ENCODE results near the gene KIAA1958.
A peak's percentile ranks its signal among the peaks of the same experiment; 100 is the strongest.

KIAA1958 gene, protein sequence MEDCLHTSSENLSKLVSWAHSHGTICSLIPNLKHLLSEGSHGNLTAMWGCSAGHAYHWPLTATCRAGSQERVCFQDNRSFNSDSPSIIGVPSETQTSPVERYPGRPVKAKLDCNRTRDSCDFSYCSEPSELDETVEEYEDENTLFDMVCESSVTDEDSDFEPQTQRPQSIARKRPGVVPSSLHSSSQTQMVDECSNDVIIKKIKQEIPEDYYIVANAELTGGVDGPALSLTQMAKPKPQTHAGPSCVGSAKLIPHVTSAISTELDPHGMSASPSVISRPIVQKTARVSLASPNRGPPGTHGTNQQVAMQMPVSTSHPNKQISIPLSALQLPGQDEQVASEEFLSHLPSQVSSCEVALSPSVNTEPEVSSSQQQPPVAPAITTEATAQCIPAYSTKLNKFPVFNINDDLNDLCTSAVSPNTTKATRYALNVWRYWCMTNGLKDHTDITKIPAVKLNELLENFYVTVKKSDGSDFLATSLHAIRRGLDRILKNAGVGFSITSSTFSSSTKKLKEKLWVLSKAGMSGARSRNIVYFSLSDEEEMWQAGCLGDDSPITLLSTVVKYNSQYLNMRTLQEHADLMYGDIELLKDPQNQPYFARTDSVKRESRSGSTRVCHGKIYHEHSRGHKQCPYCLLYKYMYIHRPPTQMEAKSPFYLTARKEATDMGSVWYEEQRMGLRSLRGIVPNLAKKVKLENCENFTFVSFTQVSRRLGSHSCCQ

DNA sequence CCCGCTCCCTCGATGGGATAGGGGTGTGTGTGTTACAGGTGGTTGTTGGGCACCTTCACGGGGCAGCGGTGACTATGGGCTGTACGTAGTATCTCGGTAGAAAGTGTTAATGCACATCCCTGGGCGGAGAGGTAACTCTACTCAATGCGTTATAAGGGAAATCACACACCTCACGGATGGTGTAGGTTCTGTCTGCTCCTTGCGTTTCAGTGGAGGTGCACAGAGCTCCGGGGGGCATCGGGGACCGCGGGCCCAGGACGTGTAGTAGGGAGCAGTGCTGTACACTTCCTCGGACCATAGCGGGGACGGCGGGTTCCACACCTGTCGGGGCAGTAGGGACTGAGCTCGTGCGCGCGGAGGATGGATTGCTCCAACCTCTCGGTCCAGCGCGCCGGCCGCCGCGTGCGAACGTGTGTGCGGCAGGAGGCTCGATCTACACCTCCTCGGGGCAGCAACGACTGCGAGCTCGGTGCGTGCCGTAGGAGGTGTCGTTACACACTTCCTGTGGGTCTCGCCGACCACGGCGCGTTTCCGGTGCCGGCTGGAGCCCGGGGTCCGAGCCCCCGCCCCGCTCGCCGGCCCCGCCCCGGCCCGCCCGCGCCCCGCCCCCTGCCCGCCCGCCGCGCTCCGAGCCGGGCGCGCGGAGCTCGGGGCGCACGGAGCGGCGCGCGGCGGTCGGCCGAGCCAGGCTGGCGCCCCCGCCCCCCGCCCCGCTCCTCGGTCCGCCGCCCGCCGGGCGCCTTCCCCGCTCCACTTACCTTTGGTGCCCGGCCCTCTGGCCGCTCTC lies at the start of gene KIAA1958:
KIAA1958 (plus strand) TSS at position 607 of the 787 bp plus-strand sequence. CDS start 87,254 bp downstream, outside the sequence.
- DNase-seq: peak; percentile 25

DNA sequence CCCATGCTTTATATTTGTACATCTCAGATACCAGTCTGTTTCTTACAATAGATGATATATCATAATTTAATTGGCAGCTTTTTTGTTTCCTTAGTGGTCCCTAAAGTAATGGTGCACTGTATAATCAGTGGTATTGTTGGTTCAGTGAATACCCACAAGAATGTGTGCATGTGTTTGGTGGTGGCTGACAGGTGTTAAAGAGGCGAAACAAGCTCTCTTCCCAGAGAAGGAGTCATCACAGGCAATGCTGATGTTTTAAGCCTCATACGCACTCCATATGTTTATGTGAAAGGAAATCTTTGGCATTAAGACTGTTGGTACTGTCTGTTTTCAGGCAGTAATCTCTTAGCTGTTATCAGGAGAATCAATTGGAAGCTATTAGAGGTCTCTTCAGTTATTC lies 49.2 kb upstream of the KIAA1958 start:
- no peak for DNase-seq

DNA sequence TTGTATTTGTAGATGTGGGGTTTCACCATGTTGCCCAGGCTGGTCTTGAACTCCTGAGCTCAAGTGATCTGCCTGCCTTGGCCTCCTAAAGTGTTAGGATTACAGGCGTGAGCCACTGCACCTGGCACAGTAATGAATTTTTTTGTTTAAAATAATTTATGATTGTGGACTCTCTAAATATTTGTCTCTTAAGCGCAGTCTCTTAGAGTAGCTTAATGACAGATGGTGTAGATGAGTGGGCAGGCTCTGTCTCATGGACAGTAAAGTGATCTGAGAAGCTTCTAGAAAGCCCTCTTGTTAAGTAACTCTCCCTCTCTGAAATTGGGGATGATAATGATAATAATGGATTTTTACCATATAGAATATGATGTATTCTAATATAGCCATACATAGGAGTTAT lies 47.5 kb upstream of the KIAA1958 start:
- DNase-seq: no peak

DNA sequence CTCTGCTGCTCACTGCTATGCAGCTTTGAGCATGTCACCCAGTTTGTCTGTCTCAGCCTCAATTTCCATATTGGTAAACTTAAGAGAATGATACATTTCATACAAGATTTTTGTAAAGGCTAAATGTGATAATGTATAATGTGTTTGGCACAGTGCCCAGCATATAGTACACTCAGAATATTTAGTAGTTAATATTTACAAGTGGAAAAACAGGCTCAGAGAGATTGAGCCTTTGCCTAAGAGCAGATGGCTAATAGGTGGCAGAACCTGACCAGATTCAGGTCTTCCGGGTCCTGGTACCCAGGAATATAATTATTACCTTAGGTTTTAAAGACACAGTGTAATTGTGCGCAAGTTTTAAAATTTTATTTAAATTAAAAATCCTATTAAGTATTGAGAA lies 46.8 kb upstream of the KIAA1958 start:
- DNase-seq: no peak

DNA sequence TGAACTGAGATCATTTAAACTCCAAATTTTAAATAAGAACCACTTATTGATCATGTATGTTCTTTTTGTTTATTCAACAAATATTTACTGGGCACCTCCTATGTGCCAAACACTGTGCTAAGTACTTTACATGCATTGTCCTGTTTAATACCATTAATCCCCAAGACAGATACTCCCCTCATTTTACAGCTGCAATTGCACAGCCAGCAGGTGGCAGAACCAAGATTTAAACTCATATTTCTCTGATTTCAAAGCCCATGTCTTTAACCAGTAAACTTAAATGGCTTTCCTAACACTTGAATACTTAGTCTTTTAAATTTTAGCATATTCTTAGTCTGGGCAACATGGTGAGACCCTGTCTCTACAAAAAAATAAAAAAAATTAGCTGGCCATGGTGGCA lies 43.4 kb upstream of the KIAA1958 start:
- DNase-seq: no peak

DNA sequence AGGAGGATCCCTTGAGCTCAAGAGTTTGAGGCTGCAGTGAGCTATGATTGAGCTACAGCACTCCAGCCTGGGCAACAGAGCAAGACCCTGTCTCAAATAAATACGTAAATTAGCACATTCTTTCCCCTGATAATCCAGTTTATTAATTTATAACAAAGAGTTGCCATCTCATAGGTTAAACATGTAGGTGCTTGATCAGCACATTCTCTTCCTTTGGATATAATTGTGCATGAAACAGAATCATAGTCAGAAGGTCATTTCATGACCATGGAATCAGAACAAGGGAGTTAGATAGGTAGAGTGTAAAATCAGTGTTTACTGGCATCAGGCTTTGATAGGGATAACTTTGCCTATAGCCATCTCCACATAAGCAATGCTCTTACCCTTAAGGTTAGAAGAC lies 43.0 kb upstream of the KIAA1958 start:
- DNase-seq: no peak

DNA sequence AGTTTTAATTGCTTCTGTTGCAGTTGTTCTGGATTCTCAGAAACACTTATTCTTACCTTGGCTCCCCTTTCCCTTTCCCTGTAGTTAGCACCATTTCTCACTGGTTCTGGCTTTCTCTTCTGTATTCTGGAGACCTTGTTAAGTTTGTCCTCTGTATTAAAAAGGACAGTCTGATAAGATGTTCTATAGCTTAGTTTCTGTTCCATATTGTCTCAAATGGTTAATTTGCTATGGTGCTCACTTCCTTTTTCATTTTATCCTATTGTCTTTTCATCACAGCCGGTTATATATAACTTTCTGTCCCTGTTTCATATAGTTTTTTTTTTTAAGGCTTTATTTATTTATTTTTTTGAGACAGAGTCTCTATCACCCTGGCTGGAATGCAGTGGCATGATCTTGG lies 41.4 kb upstream of the KIAA1958 start:
- no peak for DNase-seq

DNA sequence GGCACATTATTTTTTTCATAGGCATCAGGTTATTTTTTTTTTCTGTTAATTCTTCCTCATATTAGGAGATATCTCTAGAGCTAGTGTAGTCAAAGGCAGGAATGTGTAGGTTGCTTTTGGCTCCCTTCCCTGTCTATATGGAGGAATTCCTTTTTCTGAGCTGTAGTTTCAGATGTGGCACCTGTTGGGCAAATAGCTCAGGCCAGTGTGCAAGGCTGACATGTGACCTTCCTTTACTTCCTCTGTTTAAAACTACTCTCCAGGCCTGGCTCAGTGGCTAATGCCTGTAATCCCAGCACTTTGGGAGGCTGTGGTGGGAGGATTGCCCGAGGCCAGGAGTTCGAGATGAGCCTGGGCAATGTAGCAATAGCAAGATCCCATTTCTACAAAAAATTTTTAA lies 40.5 kb upstream of the KIAA1958 start:
- no peak for DNase-seq

DNA sequence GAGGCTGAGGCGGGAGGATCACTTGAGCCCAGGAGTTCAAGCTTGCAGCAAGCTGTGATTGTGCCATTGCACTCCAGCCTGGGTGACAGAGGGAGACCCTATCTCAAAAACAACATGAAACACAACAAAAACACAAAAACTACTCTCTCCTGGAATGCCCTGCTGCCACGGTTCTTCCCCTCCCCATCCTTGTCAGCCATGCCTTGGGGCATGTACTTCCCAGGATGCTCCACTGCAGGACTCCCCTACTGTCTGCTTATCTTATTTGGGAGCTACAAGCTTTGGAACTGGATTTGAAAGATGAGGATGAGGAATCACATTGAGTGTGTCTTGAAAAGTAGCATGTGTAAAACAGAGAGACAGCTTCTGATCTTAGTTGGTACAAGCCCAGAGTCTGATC lies 40.1 kb upstream of the KIAA1958 start:
- no peak for DNase-seq

DNA sequence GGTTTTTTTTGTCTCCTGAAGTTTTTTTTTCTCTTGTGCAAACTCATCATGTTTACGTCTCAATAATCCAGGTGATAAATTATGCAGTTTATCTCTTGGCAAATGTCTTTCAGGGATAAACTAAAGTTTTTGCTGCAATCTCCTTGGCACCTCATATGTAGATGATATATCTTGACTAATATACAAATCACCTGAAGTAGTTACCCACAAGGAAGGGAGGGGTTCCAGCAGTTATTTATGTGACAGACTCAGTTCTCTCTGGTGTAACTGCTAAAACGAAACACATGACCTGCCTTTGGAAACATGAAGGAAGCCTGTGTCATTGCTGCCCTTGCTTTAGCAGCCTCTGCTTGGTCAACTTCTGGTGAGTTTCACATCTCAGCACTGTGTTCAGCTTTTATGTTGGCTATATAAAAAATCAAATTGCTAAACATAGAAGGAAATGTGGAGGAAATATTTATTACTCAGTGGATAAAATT lies 39.3 kb upstream of the KIAA1958 start:
- DNase-seq: no peak

DNA sequence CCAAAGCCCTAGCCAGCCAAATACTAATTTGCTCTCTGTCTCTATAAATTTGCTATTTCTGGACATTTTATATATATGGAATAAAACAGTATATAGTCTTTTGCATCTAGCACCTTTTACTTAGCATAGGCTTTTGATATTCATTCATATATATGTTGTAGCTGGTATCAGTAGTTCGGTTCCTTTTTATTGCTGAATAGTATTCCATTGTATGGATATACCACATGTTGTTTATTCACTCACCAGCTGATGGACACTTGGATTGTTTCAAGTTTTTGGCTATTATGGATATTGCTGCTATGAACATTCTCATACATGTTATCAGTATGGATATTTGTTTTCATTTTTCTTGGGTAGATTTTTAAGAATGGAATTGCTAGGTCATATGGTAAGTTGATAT lies 23.8 kb upstream of the KIAA1958 start:
- no peak for DNase-seq

DNA sequence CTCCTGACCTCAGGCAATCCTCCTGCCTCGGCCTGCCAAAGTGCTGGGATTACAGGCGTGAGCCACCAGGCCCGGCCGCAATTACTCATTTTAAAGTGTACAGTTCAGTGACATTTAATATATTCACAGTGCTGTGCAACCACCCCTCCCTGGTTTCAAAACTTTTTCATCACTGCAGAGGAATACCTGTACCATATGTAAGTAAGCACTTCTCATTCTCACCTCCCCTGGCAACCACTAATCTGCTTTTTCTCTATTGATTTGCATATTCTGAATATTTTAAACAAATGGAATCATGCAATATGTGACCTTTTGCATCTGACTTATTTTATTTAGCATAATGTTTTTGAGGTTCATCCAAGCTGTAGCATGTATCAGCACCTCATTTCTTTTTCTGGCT lies 21.3 kb upstream of the KIAA1958 start:
- no peak for DNase-seq

DNA sequence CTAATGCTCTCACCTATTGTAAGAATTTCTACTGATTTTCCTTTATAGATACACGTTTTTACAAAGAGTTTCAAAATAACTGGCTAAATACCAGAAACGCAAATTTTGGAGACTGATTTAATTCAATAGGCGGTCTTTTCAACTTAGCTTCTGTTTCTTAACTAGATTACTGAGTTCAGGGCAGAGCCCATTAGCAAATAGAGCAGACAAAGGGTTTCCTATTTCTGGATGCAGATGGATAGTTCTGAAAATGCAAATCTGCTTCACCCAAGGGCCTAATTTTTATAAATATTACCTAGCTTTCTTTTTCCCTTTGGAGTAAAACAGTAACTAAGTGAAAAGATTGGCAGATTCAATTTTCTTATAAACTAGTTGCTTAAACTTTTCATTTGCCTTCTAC lies 13.6 kb upstream of the KIAA1958 start:
- DNase-seq: no peak

DNA sequence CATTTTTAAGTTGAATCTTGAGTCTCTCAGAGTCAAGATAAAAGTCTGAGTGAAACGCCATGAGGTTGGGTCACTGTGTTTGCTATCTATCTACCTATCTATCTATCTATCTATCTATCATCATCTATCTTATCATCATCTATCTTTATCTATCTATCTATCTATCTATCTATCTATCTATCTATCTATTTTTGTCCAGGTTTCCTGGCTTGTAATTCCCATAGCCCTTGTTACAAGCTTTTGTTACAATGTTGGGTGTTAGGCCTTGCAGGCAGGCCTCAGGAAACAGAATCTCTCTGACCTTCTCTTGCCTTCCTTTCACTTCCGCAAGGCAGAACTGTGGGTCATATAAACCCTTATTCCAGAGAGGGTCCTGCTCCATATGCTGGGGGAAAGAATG lies 12.6 kb upstream of the KIAA1958 start:
- DNase-seq: no peak

DNA sequence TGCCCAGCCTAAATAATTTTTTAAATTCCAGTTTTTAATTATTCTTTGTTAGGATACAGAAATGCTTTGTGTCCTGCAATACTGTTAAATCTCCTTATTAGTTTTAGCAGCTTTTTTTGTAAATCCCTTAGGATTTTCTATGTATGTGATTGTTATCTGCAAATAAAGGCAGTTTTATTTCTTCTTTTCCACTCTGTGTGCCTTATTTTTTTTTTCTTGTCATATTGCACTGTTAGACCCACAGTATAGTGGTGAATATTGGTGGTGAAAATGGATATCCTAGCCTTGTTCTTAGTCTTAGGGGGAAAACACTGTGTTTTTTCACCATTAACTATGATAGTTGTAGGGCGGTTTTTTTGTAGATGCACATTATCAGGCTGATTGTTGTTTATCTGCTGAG lies 11.3 kb upstream of the KIAA1958 start:
- DNase-seq: no peak

DNA sequence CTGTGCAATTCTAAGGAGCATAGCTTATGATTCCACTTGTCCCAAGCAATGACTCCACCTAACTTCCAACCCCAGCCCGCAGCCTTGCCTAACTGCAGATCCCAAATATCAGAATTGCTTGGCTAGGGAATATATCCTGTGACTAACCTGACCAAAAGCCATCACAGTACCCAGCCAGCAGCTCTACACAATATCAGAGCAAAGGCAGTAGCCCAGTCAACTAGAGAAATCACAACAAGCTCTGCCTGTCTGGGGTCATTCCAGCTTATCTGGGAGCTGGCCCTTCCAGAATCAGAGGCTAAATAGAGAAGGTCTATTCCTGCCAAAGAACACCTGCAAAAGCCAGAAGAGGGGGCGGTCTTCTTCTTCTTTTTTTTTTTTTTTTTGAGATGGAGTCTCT lies 9.3 kb upstream of the KIAA1958 start:
- DNase-seq: no peak

DNA sequence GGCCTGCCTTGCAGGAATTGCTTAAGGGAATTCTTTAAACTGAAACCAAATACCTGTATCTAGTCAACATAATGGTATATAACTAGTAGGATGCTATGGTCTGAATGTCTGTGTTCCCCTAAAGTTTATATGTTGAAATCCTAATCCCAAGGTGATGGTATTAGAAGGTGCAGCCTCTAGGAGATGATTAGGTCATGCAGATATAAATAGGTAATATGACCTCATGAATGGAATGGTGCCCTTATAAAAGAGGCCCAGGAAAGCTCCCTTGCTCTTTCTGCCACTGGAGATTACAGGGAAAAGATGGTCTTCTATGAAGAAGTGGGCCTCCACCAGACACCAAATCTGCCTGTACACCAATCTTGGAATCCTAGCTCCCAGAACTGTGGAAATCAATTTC lies 7.4 kb upstream of the KIAA1958 start:
- DNase-seq: no peak

DNA sequence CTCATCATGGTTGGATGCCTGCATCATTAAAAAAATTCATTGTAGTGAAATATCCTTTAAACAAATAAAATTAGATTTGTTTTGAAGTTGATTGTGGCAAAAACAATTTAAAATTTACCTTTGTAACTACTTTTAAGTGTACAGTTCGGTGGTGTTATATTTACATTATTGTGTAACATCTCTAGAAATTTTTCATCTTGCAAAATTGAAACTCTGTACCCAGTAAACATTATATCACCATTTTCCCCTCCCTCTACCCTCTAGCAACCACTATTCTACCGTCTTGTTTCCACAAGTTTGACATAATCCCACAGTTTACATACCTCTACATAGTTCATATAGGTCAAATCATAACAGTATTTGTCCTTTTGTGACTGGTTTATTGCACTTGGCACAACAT lies 2.0 kb upstream of the KIAA1958 start:
- no peak for DNase-seq

DNA sequence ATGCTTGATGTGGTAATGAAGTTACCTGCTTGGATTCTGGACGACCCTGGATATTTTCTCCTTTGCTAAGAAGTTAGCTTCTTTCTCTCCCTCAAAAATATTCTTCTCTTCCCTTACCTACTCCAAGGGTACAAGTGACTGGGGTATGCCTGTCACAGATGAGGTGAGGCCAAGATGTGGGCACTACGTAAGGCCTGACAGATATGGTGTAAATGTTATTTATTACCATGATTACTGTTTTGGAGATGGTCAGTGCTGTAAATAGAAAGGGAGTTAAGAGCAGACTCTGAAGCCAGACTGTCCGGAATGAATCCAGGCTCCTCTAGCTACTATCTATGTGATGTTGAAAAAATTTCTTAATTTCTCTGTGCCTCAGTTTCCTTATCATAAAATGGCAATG lies 1.1 kb upstream of the KIAA1958 start:
- DNase-seq: no peak

DNA sequence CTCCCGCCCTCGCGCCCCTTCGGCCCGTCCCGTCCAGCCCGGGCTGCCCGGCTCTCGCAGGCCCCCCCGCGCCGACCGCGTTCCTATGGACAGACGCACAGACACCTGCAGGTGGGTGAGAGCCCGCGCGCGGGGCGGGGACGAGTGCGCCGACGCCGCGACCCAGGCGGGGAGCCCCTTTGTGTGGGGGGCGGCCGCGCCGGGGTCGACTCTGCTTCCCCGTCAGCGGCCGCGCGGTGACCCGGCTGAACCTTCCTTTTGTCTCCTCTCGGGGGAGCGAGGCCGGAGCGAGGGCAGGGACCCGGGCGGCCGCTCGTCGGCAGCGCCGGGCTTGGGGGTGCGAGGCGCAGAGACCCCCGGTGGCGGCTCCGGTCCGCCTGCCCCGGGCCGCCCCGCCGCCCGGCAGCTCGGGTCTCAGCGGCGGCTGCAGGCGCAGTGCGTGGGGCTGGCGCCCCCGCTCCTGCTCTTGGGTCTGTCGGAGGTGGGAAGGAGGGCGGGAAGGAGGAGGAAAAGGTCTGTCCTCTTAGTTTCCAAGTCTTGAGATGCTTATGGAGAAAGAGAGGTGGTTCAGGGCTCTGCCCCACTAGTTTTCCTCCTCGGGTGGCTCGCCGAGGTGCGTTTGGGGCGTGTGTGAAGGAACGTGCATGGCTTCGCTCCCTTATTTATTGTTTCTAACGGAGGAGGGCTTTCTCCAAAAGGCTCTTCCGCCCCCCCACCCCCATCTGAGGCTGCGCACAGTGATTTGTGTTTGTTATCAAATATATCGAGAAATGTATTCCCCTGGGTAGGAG lies 576 bp downstream of the KIAA1958 start:
- DNase-seq: peak; percentile 53

DNA sequence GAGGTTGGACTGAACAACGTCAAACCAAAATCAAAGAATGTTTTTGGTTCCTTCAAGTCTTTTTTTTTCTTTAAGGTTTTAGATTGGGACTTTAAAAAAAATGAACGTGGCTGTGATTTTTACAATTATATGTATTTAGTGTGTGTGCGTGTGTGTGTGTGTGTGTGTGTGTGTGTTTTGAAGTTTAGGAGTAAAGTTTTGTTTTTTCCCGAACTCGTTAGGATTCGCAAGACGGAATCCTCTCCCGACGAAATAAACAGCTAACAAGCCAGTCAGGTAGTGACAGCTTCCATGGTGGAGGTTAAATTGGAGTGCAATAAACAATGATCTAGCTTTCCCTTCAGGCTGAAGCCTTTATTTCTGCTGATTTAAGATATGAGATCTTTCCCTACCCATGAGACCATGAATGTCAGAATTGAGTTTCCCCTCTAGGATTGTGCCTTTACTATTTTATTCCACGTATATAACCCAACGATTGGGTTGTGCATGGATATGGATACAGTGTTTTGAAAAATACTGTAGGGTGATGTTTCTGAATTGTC lies 1.2 kb downstream of the KIAA1958 start:
- no peak for DNase-seq

DNA sequence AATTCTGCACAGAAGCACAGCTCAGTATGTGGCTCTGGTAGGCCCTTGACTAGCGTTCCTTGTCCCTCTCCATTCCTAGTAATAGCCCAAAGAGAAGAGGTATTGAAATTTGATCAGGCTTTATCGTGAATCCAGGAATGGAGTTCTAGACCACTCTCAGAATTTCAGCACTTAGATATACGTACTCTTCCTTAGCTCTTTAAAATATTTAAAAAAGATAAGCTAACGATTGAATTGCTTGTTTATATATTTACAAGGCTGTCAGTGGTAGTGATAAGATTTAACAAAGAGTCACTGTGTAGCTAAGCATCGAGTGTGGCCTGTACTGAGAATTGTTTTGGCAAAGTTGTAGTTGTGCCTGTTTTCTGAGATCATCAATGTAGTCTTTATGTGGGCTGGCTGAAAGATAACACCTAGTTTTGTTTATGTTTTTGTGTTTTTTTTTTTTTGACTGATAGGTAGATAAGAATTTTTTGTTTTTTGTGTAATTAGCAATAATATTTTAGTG lies 2.5 kb downstream of the KIAA1958 start:
- no peak for DNase-seq
